Adrenal gland (tissue), 12 donors: ENCODE data around the gene ISL2. TPM values are rescaled to one million over a fixed set of nuclear protein-coding genes. Genes with fewer than 3 reads are reported as not detected.

ENCODE experiments used
- DNase-seq, 7 donors: peaks; one replicate each; pipeline ENCODE4 v3.0.0-alpha.2; 2019 to 2020
- H3K27ac ChIP-seq, 5 donors: fragments of 200-600 bp; sonication (generic) in 4 of 5; 1 replicate in 3 of 5; 2 replicates in 2 of 5; pipeline versions ENCODE4 v1.5.1 to v1.8.0; 2016 to 2020; ENCODE audit warnings: mild to moderate bottlenecking in 1 of 5
- H3K27me3 ChIP-seq: fragments of 200-600 bp; 2 replicates; pipeline ENCODE4 v1.8.0; 2021
- H3K36me3 ChIP-seq, 2 donors: fragments of 200-600 bp; replicated peaks in 1 of 2; 1 replicate in 1 of 2; 2 replicates in 1 of 2; pipeline versions ENCODE4 v1.5.1 to v1.8.0; 2018 to 2022
- H3K4me1 ChIP-seq, 2 donors: fragments of 200-600 bp; replicated peaks in 1 of 2; 1 replicate in 1 of 2; 2 replicates in 1 of 2; pipeline versions ENCODE4 v1.5.1 to v1.8.0; 2018 to 2021
- H3K4me3 ChIP-seq, 4 donors: fragments of 200-600 bp; sonication (generic) in 3 of 4; one replicate each; pipeline ENCODE4 v1.5.1; 2016 to 2018
- H3K9me3 ChIP-seq, 3 donors: fragments of 200-600 bp; sonication (generic) in 1 of 3; replicated peaks in 1 of 3; 1 replicate in 2 of 3; 2 replicates in 1 of 3; pipeline versions ENCODE4 v1.5.1 to v1.8.0; 2016 to 2021
- CTCF ChIP-seq, 6 experiments: fragments of 450-650 bp in 4 of 6; fragments of 200-600 bp in 2 of 6; sonication (generic) in 1 of 6; IDR thresholded peaks; 1 replicate in 5 of 6; 2 replicates in 1 of 6; pipeline versions ENCODE4 v1.5.1 to v1.8.0; 2016 to 2021; ENCODE audit warnings: antibody characterized with exemption in 6 of 6, mild to moderate bottlenecking in 2 of 6, moderate library complexity in 1 of 6
- POLR2A ChIP-seq, 2 donors: fragments of 450-650 bp; IDR thresholded peaks; one replicate each; pipeline ENCODE4 v1.6.1; 2017; ENCODE audit warnings: antibody characterized with exemption in 2 of 2, mild to moderate bottlenecking in 2 of 2, moderate library complexity in 1 of 2
- WGBS, 4 donors: extraction: QIAGEN DNeasy Blood & Tissue Kit in 2 of 4; methylation state at CpG; one replicate each; pipeline versions ENCODE4 v1.1.5 to v1.1.7; 2013 to 2017; 5-methylcytosine and 5-hydroxymethylcytosine counted together
- intact Hi-C, 2 donors: fragments of 100-400 bp; cut with DNase I; formaldehyde crosslinking; loops; one replicate each; pipeline versions ENCODE4 v1.14.1 to v1.15.0; 2022 to 2023
- polyA plus RNA-seq, 3 donors: library from polyadenylated mRNA; stranded (reverse); fragments of 200-250 nt in 2 of 3; fragments of 350-450 nt in 1 of 3; fragmentation: Illumina TruSeq in 1 of 3; extraction: RNeasy Lipid Tissue Mini Kit (QIAGEN cat#74804) in 1 of 3; gene quantifications; one replicate each; pipeline ENCODE4 v1.2.3, GENCODE V29; 2013 to 2014
- total RNA-seq, 9 donors: library from RNA; depleted of rRNA in 4 of 9; stranded (reverse); fragments of >200 nt in 4 of 9; fragments of 120-200 nt in 1 of 9; fragmentation: NEBNext Ultra II Directional in 1 of 9; extraction: Animal tissue kit (Norgen Biotek cat#: 25700) in 1 of 9; gene quantifications; one replicate each; pipeline versions ENCODE4 v1.1.0 to v1.2.4, GENCODE V29; 2013 to 2023
- donor health status: healthy with polysubstance abuse.
- donor health status: Bipolar disorder and iron deficiency.
- donor health status: DM: yes; HTN: yes; CAD: no.
- donor health status: DM: no; HTN: no; CAD: no.
- donor health status: DM: no; HTN: no; CAD: no.
- donor health status: DM: yes; HTN: yes; CAD: no.

Gene ISL2
- total and polyA plus RNA-seq, 12 donors: 0.03 to 0.11 TPM; not detected in 10

DNA sequence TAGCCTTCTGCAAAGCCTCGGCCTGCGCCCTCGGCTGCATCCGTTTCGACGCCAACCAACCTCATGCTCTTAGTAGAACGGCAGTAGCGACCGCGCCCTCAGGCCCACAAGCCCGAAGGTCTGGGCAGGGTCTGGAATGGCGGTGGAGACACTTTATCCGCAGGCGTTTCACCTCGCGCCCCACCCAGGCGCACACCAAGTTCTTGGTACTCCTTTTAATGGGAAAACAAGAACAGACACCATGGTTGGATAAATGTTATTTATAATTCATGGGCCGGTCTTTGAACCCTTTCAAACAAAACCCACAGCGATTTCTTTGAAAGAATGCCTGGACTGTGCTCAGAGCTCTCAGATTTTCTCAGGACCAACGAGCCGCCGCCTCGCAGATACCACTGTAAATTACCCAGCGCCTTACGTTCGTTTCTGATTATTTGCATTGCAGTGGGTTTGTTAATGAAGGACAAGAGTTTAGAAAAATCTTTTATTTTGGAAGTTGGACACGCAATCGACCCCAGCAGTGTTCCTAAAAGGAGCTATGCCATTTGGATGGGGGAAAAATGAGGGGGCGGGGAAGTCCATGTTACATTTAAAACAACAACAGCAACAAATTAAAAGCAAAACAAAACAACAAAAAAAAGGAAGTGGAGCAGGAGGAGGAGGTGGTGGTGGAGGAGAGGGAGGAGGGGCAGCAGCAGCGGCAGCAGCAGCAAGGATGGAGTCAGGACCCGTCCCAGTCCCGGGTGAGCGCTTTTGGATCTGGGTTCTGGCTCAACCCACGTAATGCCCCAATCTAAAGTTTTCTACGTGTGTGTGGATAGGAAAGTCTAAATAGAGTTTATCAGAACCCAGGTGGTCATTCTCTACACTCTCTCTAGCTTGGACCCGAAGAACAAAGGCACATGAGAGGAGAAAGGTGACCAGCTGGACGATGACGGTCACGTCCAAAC is 993 bp upstream of the ISL2 start:
- Histone ChIP-seq H3K4me1 (peaks cover 13 to 22% of the 10 kb centered on the region in 2 donors), H3K36me3 (no peaks in the 10 kb centered on the region), H3K9me3 (no peaks in the 10 kb centered on the region), H3K4me3 (peak overlapping the region in 1 of 4 donors; percentile 15), H3K27me3 (peaks cover 68% of the 10 kb centered on the region), H3K27ac (no peak overlapping the region)
- peak in 1 of 7 donors; percentile 12 for DNase-seq
- 17 to 20% (median 19%) methylated on average over 35 to 39 of the region's 39 CpGs for WGBS, 4 donors
- intact Hi-C loops: no loop called here
- TF ChIP-seq CTCF (IDR thresholded peaks at IDR 0.05): no peak
- TF ChIP-seq POLR2A (IDR thresholded peaks at IDR 0.05): no peak

GRCh38 chr15:76337059-76337695 is 604 bp downstream of the ISL2 start:
- Histone ChIP-seq H3K36me3 (no peaks in the 10 kb centered on the region), H3K4me1 (peaks cover 27 to 38% of the 10 kb centered on the region in 2 donors)
- DNase-seq: no peak

GRCh38 chr15:76337696-76338485 is 1.3 kb downstream of the ISL2 start:
- 0 to 12% (median 8%) methylated on average over 1 to 89 of the region's 89 CpGs for WGBS, 4 donors

More at GRCh38 chr15:76337059-76337695, 604 bp downstream of the ISL2 start:
- 16 to 21% (median 17%) methylated on average over 25 of the region's 25 CpGs for WGBS, 4 donors
- intact Hi-C loops: no loop called here
- no peak overlapping the region for H3K27ac ChIP-seq
- H3K9me3 ChIP-seq: no peaks in the 10 kb centered on the region
- TF ChIP-seq CTCF (IDR thresholded peaks at IDR 0.05): no peak
- no peak for TF ChIP-seq POLR2A (IDR thresholded peaks at IDR 0.05)
- H3K4me3 ChIP-seq: peak overlapping the region in 1 of 4 donors; percentile 36
- H3K27me3 ChIP-seq: peaks cover 83% of the 10 kb centered on the region

More at GRCh38 chr15:76337696-76338485, 1.3 kb downstream of the ISL2 start:
- intact Hi-C loops: no loop called here
- H3K4me3 ChIP-seq: no peak overlapping the region
- peaks cover 27 to 46% of the 10 kb centered on the region in 2 donors for H3K4me1 ChIP-seq
- no peaks in the 10 kb centered on the region for H3K9me3 ChIP-seq
- no peaks in the 10 kb centered on the region for H3K36me3 ChIP-seq
- no peak for DNase-seq
- H3K27me3 ChIP-seq: peaks cover 91% of the 10 kb centered on the region
- TF ChIP-seq POLR2A (IDR thresholded peaks at IDR 0.05) (no peak), CTCF (IDR thresholded peaks at IDR 0.05) (no peak)
- H3K27ac ChIP-seq: no peak overlapping the region
